ENCODE data around the gene CH25H.

DNA sequence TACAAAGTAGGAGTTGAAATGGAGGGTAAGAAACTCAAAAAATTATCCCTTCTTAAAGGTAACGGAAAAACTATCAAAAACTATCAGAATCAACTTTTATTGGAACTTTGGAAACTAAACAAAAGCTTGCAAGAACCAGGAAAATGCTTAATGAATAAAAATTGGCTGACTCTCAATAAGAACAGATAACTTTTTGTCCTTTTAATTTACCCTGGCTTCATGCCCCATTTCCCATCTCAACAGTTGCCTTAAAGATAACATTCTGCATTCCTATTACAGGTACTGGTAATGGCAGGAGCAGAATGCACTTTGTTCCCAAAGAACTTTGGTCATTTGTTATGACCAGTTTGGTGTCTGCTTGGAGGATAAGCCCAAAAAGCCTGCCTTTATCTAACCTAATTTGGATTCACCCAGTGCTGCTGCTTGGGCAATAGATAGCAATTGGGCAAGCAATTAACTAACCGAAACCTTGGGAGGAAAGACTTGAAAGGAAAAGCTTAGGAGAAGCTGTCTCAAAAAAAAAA lies 17.8 kb downstream of the CH25H start:
- TF ChIP-seq, protein P1, sequence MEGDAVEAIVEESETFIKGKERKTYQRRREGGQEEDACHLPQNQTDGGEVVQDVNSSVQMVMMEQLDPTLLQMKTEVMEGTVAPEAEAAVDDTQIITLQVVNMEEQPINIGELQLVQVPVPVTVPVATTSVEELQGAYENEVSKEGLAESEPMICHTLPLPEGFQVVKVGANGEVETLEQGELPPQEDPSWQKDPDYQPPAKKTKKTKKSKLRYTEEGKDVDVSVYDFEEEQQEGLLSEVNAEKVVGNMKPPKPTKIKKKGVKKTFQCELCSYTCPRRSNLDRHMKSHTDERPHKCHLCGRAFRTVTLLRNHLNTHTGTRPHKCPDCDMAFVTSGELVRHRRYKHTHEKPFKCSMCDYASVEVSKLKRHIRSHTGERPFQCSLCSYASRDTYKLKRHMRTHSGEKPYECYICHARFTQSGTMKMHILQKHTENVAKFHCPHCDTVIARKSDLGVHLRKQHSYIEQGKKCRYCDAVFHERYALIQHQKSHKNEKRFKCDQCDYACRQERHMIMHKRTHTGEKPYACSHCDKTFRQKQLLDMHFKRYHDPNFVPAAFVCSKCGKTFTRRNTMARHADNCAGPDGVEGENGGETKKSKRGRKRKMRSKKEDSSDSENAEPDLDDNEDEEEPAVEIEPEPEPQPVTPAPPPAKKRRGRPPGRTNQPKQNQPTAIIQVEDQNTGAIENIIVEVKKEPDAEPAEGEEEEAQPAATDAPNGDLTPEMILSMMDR (IDR thresholded peaks at IDR 0.05): no peak
- no peak for TF ChIP-seq POLR2A (IDR thresholded peaks at IDR 0.05)

Data from testis (tissue), 2 donors.